Liver (tissue), 9 donors: Measurements from ENCODE around the gene ARID5B. TPM values are rescaled to one million over a fixed set of nuclear protein-coding genes. Genes with fewer than 3 reads are reported as not detected.

Experiments
- DNase-seq: peaks from one replicate; pipeline ENCODE4 v3.0.0-alpha.2; 2017; ENCODE audit warnings: low spot score
- H3K27ac ChIP-seq, 2 donors: one replicate each; pipeline ENCODE4 v1.7.0; 2013; ENCODE audit warnings: inconsistent platforms in 2 of 2, low read length in 2 of 2, control low read depth in 1 of 2, low read depth in 1 of 2, mild to moderate bottlenecking in 1 of 2
- H3K27me3 ChIP-seq, 4 donors: one replicate each; pipeline versions ENCODE4 v1.6.1 to v1.7.0; 2013; ENCODE audit warnings: low read length in 3 of 4, inconsistent platforms in 1 of 4, mild to moderate bottlenecking in 1 of 4, moderate library complexity in 1 of 4; ENCODE audit not compliant: control insufficient read depth in 4 of 4, insufficient read depth in 4 of 4
- H3K36me3 ChIP-seq, 4 donors: one replicate each; pipeline versions ENCODE4 v1.6.1 to v1.7.0; 2013; ENCODE audit warnings: low read length in 3 of 4, mild to moderate bottlenecking in 3 of 4, low read depth in 1 of 4, moderate library complexity in 1 of 4; ENCODE audit not compliant: control insufficient read depth in 4 of 4, insufficient read depth in 3 of 4
- H3K4me1 ChIP-seq, 4 donors: one replicate each; pipeline versions ENCODE4 v1.6.1 to v1.7.0; 2013; ENCODE audit warnings: low read length in 3 of 4, mild to moderate bottlenecking in 3 of 4, moderate library complexity in 1 of 4; ENCODE audit not compliant: control insufficient read depth in 4 of 4, insufficient read depth in 4 of 4
- H3K4me3 ChIP-seq, 3 donors: one replicate each; pipeline versions ENCODE4 v1.6.1 to v1.7.0; 2013; ENCODE audit warnings: low read length in 3 of 3, control low read depth in 1 of 3, low read depth in 1 of 3, mild to moderate bottlenecking in 1 of 3
- H3K9ac ChIP-seq, 2 donors: one replicate each; pipeline ENCODE4 v1.7.0; 2013; ENCODE audit warnings: low read length in 2 of 2, mild to moderate bottlenecking in 2 of 2, moderate library complexity in 2 of 2, control low read depth in 1 of 2, low read depth in 1 of 2
- H3K9me3 ChIP-seq, 4 donors: one replicate each; pipeline versions ENCODE4 v1.6.1 to v1.7.0; 2013; ENCODE audit warnings: low read length in 3 of 4; ENCODE audit not compliant: control insufficient read depth in 4 of 4
- FOXA1 ChIP-seq: IDR thresholded peaks from 2 replicates; pipeline ENCODE4 v1.6.1; 2016; ENCODE audit warnings: antibody characterized with exemption
- HNF4A ChIP-seq, 2 donors: conservative IDR thresholded peaks; 2 replicates each; pipeline ENCODE4 v1.6.1; 2016; ENCODE audit warnings: antibody characterized with exemption in 2 of 2, mild to moderate bottlenecking in 2 of 2
- HNF4G ChIP-seq: IDR thresholded peaks from 2 replicates; pipeline ENCODE4 v1.6.1; 2016; ENCODE audit warnings: antibody characterized with exemption
- JUND ChIP-seq, 2 donors: IDR thresholded peaks; 2 replicates each; pipeline ENCODE4 v1.6.1; 2016; ENCODE audit warnings: antibody characterized with exemption in 2 of 2
- MAX ChIP-seq: IDR thresholded peaks from 2 replicates; pipeline ENCODE4 v1.6.1; 2016; ENCODE audit warnings: antibody characterized with exemption
- RAD21 ChIP-seq, 2 donors: IDR thresholded peaks; 2 replicates each; pipeline ENCODE4 v1.6.1; 2016; ENCODE audit warnings: antibody characterized with exemption in 2 of 2, mild to moderate bottlenecking in 2 of 2
- RXRA ChIP-seq, 2 donors: IDR thresholded peaks; 2 replicates each; pipeline ENCODE4 v1.6.1; 2017 to 2018; ENCODE audit warnings: antibody characterized with exemption in 2 of 2, mild to moderate bottlenecking in 1 of 2
- SP1 ChIP-seq: IDR thresholded peaks from 2 replicates; pipeline ENCODE4 v1.6.1; 2018; ENCODE audit warnings: antibody characterized with exemption, mild to moderate bottlenecking
- TAF1 ChIP-seq: conservative IDR thresholded peaks from 2 replicates; pipeline ENCODE4 v1.6.1; 2016; ENCODE audit warnings: antibody characterized with exemption, mild to moderate bottlenecking
- YY1 ChIP-seq: IDR thresholded peaks from 2 replicates; pipeline ENCODE4 v1.6.1; 2016; ENCODE audit warnings: antibody characterized with exemption, mild to moderate bottlenecking
- ZBTB33 ChIP-seq: IDR thresholded peaks from 2 replicates; pipeline ENCODE4 v1.6.1; 2016; ENCODE audit warnings: antibody characterized with exemption
- WGBS: extraction: QIAGEN DNeasy Blood & Tissue Kit; methylation state at CpG from one replicate; pipeline ENCODE4 v1.1.7; 2013; 5-methylcytosine and 5-hydroxymethylcytosine counted together
- polyA plus RNA-seq, 2 donors: library from polyadenylated mRNA; stranded (reverse) in 1 of 2; unstranded in 1 of 2; fragments of 200-250 nt in 1 of 2; fragments of >200 nt in 1 of 2; fragmentation: Nextera tagmentation in 1 of 2; extraction: Ambion mirVana in 1 of 2; gene quantifications; one replicate each; pipeline versions ENCODE4 v1.2.1 to v1.2.3, GENCODE V29; 2013 to 2015
- total RNA-seq, 2 donors: library from RNA; depleted of rRNA; stranded (reverse); fragments of >200 nt; gene quantifications; one replicate each; pipeline ENCODE4 v1.2.3, GENCODE V29; 2014
- TF ChIP-seq, protein P1 (sequence below): IDR thresholded peaks from 2 replicates; pipeline ENCODE4 v1.6.1; 2016; ENCODE audit warnings: antibody characterized with exemption, mild to moderate bottlenecking
- donor health status: healthy.
- donor health status: healthy.
- donor health status: healthy.
- donor health status: healthy.
- donor health status: healthy.

Gene ARID5B
- total and polyA plus RNA-seq, 4 donors = 1.3 to 6.4 (median 5.2) TPM

DNA sequence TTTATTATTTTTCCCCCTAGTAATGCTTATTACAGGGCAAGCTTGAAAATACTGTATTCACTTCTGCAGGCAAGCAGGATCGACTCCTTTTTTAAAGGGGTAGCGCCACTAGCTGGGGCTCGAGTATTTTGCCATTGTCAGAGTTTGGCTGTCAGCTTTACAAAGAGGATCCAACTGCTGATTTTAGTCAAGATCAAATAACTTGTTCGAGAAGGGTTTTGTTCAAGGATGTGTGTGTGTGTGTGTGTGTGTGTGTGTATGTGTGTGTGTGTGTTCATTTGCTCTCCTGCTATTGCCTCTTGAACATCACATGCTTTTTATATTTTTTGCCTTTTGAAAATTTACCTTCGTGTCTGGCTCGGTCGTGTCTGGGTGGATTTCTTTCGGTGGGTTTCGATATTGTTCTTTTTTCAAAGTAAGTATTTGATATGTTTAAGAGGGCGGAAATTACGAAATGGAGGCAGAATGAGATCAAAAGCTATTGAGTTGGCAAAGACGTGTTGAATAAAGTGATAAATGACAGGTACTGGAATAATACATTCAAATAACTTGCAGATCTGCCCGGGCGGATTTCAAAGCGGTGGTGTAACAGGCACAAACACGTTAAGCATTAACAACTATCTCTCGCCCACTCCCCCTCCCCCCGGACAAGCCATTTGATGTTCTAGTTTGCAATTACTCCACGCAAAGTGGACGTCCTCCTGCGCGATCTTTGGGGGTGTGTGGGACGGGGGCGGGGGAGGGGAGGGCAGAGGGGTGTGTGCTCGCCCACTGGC lies 1.1 kb downstream of the ARID5B start:
- H3K9ac ChIP-seq = peak overlapping the region; percentile 98 to 99
- peaks cover 1 to 30% (median 23%) of the 10 kb centered on the region in 4 donors for H3K4me1 ChIP-seq
- H3K9me3 ChIP-seq = no peaks in the 10 kb centered on the region
- peak overlapping the region; percentile 80 to 93 (median 92) for H3K4me3 ChIP-seq
- peak overlapping the region; percentile 99 to 100 for H3K27ac ChIP-seq
- peak; percentile 67 for DNase-seq
- TF ChIP-seq RAD21 (IDR thresholded peaks at IDR 0.05) (peak; percentile 37 to 48), JUND (IDR thresholded peaks at IDR 0.05) (peak in 1 of 2 donors; percentile 12), ZBTB33 (no peak), HNF4A (conservative IDR thresholded peaks at IDR 0.05) (no peak), MAX (peak; percentile 40), TAF1 (peak; percentile 31), SP1 (peak; percentile 5)
- TF ChIP-seq, protein P1, sequence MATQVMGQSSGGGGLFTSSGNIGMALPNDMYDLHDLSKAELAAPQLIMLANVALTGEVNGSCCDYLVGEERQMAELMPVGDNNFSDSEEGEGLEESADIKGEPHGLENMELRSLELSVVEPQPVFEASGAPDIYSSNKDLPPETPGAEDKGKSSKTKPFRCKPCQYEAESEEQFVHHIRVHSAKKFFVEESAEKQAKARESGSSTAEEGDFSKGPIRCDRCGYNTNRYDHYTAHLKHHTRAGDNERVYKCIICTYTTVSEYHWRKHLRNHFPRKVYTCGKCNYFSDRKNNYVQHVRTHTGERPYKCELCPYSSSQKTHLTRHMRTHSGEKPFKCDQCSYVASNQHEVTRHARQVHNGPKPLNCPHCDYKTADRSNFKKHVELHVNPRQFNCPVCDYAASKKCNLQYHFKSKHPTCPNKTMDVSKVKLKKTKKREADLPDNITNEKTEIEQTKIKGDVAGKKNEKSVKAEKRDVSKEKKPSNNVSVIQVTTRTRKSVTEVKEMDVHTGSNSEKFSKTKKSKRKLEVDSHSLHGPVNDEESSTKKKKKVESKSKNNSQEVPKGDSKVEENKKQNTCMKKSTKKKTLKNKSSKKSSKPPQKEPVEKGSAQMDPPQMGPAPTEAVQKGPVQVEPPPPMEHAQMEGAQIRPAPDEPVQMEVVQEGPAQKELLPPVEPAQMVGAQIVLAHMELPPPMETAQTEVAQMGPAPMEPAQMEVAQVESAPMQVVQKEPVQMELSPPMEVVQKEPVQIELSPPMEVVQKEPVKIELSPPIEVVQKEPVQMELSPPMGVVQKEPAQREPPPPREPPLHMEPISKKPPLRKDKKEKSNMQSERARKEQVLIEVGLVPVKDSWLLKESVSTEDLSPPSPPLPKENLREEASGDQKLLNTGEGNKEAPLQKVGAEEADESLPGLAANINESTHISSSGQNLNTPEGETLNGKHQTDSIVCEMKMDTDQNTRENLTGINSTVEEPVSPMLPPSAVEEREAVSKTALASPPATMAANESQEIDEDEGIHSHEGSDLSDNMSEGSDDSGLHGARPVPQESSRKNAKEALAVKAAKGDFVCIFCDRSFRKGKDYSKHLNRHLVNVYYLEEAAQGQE = peak; percentile 11
- no peaks in the 10 kb centered on the region for H3K27me3 ChIP-seq
- H3K36me3 ChIP-seq = no peaks in the 10 kb centered on the region
- under 1% methylated on average over 25 of the region's 25 CpGs for WGBS

DNA sequence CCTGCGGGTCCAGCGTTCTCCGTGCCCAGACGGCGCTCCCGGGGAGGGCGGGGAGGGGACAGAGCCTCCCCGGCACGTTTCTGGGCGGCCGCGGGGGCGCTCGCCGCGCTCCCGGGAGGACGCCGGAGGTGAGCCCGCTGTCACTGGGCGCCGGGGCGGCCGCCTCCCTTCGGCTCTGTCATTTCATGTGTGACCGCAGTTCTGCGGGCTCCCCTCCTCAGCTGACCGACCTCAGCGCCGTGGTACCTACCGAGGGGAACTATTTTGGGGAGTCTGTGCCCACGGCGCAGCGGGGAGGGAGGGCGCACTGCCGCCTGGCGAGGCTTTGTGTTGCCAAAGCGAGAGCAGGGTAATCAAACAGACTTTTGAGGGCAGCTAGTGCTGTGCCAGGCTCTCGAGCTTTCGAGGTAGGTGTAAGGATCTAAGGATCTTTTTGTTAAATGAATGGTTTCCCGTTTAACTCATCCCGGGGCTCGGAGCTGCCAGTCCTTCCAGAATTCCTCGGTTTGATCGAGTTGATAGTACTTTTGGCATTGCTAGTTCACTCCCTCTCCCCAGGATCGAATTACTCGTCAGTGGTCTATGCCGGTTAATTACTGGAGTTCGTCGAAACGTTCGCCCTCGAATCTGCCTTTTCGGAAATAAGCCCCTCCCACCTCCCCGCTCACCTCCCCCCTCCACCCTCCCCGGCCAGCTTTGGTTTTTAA lies 1.9 kb downstream of the ARID5B start:
- TF ChIP-seq, protein P1 = peak; percentile 36
- TF ChIP-seq ZBTB33 = no peak
- peak; percentile 55 for TF ChIP-seq TAF1
- TF ChIP-seq RAD21 (IDR thresholded peaks at IDR 0.05) = peak; percentile 15 to 41
- TF ChIP-seq FOXA1 = no peak
- TF ChIP-seq YY1 = peak; percentile 35
- TF ChIP-seq HNF4G = no peak
- TF ChIP-seq RXRA (IDR thresholded peaks at IDR 0.05) = no peak
- TF ChIP-seq JUND (IDR thresholded peaks at IDR 0.05) = no peak
- no peaks in the 10 kb centered on the region for H3K36me3 ChIP-seq
- peak overlapping the region; percentile 80 to 93 (median 92) for H3K4me3 ChIP-seq
- H3K9ac ChIP-seq = peak overlapping the region; percentile 98 to 99
- H3K4me1 ChIP-seq = peaks cover 1 to 24% (median 17%) of the 10 kb centered on the region in 4 donors
- no peaks in the 10 kb centered on the region for H3K9me3 ChIP-seq
- WGBS = under 1% methylated on average over 56 of the region's 56 CpGs
- H3K27me3 ChIP-seq = no peaks in the 10 kb centered on the region
- peak; percentile 45 for DNase-seq
- peak overlapping the region; percentile 99 to 100 for H3K27ac ChIP-seq
